ENCODE results near the gene SIDT2. TPM values are rescaled to one million over a fixed set of nuclear protein-coding genes. Genes with fewer than 3 reads are reported as not detected.

SIDT2 gene
- total RNA-seq, 1 experiment from 2014 or later, result 47.6 TPM

DNA sequence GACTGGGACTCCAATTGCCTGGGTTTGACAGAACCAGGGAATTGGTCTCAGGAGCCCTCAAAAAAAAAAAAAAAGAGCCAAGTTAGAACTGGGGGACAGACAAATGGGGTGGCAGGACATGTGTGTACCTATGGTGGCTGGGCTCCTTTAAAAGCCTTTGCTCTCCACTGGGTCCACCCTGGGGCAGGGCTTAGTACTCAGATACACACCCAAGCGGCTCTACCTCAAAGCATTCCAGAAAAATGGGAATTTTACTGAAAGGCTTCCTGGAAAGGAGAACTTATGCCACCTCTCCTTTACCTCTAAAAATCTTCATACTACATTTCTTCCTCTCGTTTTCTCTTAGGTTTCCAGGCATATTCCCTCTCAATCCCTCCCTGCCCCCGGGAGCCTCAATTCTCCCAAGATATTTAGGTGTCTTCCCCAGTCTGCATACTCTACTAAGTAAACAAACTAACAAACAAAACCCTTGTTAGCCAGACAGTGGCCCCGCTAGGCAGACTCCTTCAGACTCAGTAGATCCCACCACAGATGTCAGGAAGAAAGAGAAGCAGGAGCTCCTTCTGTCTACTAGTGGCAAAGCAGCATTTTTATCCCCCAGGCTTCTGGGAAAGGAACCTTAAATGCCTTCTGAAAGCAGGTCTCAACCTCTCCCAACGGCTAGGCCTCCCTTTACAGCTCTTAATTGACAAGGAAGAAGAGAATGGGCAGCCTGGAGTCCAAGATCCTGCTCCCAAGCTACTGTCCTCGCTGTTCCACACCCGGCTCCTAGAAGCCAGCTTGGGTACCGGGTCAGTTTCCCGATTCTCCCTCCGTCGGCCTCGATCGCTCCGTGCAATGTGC lies 52.7 kb downstream of the SIDT2 start:
- TF ChIP-seq POLR2AphosphoS5 (IDR thresholded peaks at IDR 0.05; ENCODE audit: low read depth, low read length), result no peak
- Histone ChIP-seq H3K9me3 (ENCODE audit: control insufficient read depth, insufficient read depth, low read depth, low read length) (no peaks in the 10 kb centered on the region), H3K27ac (ENCODE audit: low read length) (peak overlapping the region; percentile 88), H3K4me3 (ENCODE audit: low read depth in 2 of 2, low read length in 2 of 2) (peak overlapping the region; percentile 89 to 100), H3K27me3 (ENCODE audit: control insufficient read depth, insufficient read depth, low read length) (no peaks in the 10 kb centered on the region), H3K4me1 (ENCODE audit: control insufficient read depth, insufficient read depth, low read length) (peaks cover 25% of the 10 kb centered on the region), H3K36me3 (ENCODE audit: control insufficient read depth, insufficient read depth, low read length) (peaks cover 3% of the 10 kb centered on the region)
- DNase-seq (ENCODE audit: low read depth, low spot score) (no peak), ATAC-seq (no peak)
- intact Hi-C loops (cut with micrococcal nuclease; ENCODE audit: unreplicated experiment), result no loop called here
- CTCF ChIA-PET, result interaction anchor here (0.6 to 0.9 kb wide), 3 partner anchors 50 to 350 kb away, joined by 3 read pairs; no protein-coding TSS in a partner anchor
- in situ Hi-C loops (cut with HindIII; ENCODE audit: low pct_unique_long_range_greater_than_20kb, low sequenced_read_pairs), result no loop called here
- POLR2A ChIA-PET, result interaction anchor here (0.5 to 0.6 kb wide), 2 partner anchors 80 to 87 kb away, joined by 3 to 7 read pairs; no protein-coding TSS in a partner anchor
- no TSS peak for BruUV-seq (replicated peaks)

DNA sequence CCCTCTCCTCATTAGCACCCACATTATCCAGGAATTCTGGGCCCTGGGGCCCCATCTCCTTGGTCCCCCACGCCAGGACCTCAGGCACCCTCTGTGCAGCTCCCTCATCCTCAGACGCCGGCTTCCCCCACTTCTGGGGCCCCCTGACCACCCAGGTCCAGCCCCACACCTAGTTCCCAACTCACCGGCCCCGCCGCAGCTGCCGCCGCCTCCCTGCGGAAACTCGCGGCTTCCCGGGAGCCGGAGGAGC lies 53.2 kb downstream of the SIDT2 start, which contains the start of gene PCSK7:
Gene PCSK7 (minus strand): TSS at position 232 of the 250 bp plus-strand sequence. CDS start 2,229 bp downstream, outside the sequence.
- no peaks in the 10 kb centered on the region for H3K27me3 ChIP-seq (ENCODE audit: control insufficient read depth, insufficient read depth, low read length)
- intact Hi-C loops (cut with micrococcal nuclease; ENCODE audit: unreplicated experiment) (no loop called here), in situ Hi-C loops (cut with HindIII; ENCODE audit: low pct_unique_long_range_greater_than_20kb, low sequenced_read_pairs) (no loop called here)
- ATAC-seq (no peak), DNase-seq (ENCODE audit: low read depth, low spot score) (no peak)
- peak; percentile 77; the same call in 1 of the 2 replicates for TF ChIP-seq SIN3A (IDR thresholded peaks at IDR 0.05; ENCODE audit: borderline replicate concordance, insufficient read depth, low read depth, low read length)
- TF ChIP-seq CTCF (IDR thresholded peaks at IDR 0.05), result no peak
- H3K4me1 ChIP-seq (ENCODE audit: control insufficient read depth, insufficient read depth, low read length), result peaks cover 25% of the 10 kb centered on the region
- H3K9me3 ChIP-seq (ENCODE audit: control insufficient read depth, insufficient read depth, low read depth, low read length), result no peaks in the 10 kb centered on the region
- BruUV-seq (replicated peaks), result no TSS peak
- ChIA-PET POLR2A (no interaction called here), CTCF (interaction anchor here (0.9 kb wide), 1 partner anchor 50 kb away, joined by 3 read pairs; no protein-coding TSS in a partner anchor)
- peaks cover 3% of the 10 kb centered on the region for H3K36me3 ChIP-seq (ENCODE audit: control insufficient read depth, insufficient read depth, low read length)
- peak within 1 kb of the TSS; percentile 89 to 100 for H3K4me3 ChIP-seq (ENCODE audit: low read depth in 2 of 2, low read length in 2 of 2)
- H3K27ac ChIP-seq (ENCODE audit: low read length), result peak within 1 kb of the TSS; percentile 91

DNA sequence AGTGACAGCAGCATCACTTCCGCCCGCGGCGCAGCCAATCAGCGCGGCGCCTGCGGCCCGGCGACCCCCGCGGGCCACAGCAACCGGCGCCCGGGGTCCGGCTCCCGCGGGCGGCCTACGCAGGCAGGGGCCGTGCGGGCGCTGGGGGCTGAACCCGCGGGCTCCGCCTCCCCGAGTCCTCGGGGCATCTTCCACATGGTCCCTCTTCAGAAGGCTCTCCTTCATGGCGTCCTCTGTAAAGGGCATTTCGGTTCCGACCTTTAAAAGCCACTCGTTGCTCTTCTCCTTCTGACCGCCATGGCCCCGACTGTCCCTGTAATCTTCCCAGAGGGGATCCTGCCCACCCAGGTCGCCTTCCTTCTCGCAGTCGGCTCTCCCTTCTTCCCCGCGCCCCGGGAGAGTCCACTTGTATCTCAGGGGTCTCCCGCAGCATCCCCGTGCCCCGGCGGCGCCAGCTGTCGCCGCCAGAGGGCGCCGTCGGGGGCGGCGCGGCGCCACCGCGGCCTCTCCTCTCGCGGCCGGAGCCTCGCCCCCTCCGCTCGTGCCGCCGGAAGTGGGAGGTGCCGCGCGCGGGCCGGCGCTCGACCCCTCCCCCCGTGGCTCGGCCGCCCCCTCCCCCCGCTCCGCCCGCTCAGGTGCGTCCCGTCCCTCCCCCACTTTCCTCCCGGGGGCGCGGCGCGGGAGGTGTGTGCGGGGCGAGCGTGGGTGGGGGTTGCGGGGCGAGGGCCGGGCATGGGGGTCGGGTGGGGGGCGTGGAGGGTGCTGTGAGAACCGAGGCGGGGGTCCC lies 53.7 kb downstream of the SIDT2 start, which contains the start of gene RNF214:
Gene RNF214 (plus strand): TSS at position 580 of the 787 bp plus-strand sequence. CDS start 1,602 bp downstream, outside the sequence.
- DNase-seq (ENCODE audit: low read depth, low spot score) (peak; percentile 45), ATAC-seq (peak; percentile 95)
- Histone ChIP-seq H3K4me1 (ENCODE audit: control insufficient read depth, insufficient read depth, low read length) (peaks cover 25% of the 10 kb centered on the region), H3K27me3 (ENCODE audit: control insufficient read depth, insufficient read depth, low read length) (no peaks in the 10 kb centered on the region), H3K9me3 (ENCODE audit: control insufficient read depth, insufficient read depth, low read depth, low read length) (no peaks in the 10 kb centered on the region), H3K27ac (ENCODE audit: low read length) (peak within 1 kb of the TSS; percentile 91), H3K4me3 (ENCODE audit: low read depth in 2 of 2, low read length in 2 of 2) (peak within 1 kb of the TSS; percentile 89 to 100), H3K36me3 (ENCODE audit: control insufficient read depth, insufficient read depth, low read length) (peaks cover 3% of the 10 kb centered on the region)
- CTCF ChIA-PET, result interaction anchor here (0.9 kb wide), 2 partner anchors 51 to 95 kb away, joined by 3 read pairs; partner anchors contain the start of gene CEP164
- in situ Hi-C loops (cut with HindIII; ENCODE audit: low pct_unique_long_range_greater_than_20kb, low sequenced_read_pairs) (no loop called here), intact Hi-C loops (cut with micrococcal nuclease; ENCODE audit: unreplicated experiment) (no loop called here)
- peak; percentile 62; the same call in 1 of the 2 replicates for TF ChIP-seq POLR2AphosphoS5 (IDR thresholded peaks at IDR 0.05; ENCODE audit: low read depth, low read length)
- TF ChIP-seq SIN3A (IDR thresholded peaks at IDR 0.05; ENCODE audit: borderline replicate concordance, insufficient read depth, low read depth, low read length), result peak; percentile 82; the same call in 1 of the 2 replicates
- TF ChIP-seq REST (IDR thresholded peaks at IDR 0.05; ENCODE audit: insufficient read depth in 1 of 2, low read depth in 2 of 2, low read length in 1 of 2), result no peak
- peak; percentile 100 for TF ChIP-seq CTCF (IDR thresholded peaks at IDR 0.05)
- no peak for TF ChIP-seq TCF7L2 (IDR thresholded peaks at IDR 0.05; ENCODE audit: low read depth, low read length)
- POLR2A ChIA-PET, result no interaction called here
- BruUV-seq (replicated peaks), result no TSS peak

Measured in Panc1 (cell line).